HG03045 (cell line): Measurements from ENCODE around the gene PRH1.

Experiments
- ATAC-seq: cut with Tn5 transposase; IDR thresholded peaks from one replicate; pipeline ENCODE4 v1.9.1; 2021; ENCODE audit warnings: mild to moderate bottlenecking, moderate library complexity; ENCODE audit not compliant: unreplicated experiment

PRH1 gene

GRCh38 chr12:10884086-10884725 is at the start of gene PRH1:
Gene PRH1, minus strand, starts transcription at chr12:10884255. Its CDS starts 38 bp downstream, at chr12:10884217.
- no peak for ATAC-seq

- no peak for ATAC-seq
These were observed 44.8 kb upstream of the PRH1 start, which contains the start of gene PRH2 for GRCh38 chr12:10928746-10929286. Gene PRH2, plus strand, starts transcription at chr12:10929236. Its CDS starts 38 bp downstream, at chr12:10929274.

DNA sequence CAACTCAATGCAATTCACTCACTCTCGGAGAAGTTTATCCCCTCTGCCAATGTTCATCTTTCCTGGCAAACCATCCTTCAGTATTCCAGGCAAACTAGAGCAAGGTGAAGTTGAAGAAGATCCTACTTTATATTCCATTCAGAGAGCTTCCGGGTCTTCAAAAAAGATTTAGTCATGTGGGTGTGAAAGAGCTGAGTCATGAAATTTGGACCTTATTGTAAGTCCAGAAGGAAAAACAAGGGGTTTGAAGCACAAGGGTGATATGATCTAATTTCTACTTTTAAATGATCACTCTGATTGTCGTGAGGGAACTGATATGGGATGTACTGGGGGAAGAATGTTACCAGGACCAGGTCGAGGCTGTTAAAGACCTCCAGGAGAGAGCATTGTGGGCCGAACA is 42.2 kb upstream of the PRH1 start:
- ATAC-seq = no peak

GRCh38 chr12:10919809-10920208 is 35.8 kb upstream of the PRH1 start:
- ATAC-seq = no peak

DNA sequence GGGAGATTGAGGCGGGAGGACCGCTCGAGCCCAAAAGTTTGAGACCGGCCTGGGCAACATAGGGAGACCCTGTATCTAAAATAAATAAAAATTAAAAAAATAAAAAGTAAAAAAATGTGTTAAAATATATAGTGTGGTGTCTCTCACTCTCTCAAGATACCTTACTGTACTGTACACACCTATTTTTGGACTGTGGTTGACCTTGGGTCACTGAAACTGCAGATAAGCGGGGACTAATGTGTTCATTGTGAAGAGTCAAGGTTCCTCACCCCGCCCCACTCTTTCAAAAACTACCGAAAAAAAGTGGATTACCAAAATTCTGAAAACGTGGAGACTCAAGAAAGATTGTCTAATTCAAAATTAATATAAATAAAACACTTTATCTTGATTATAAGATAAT is 26.3 kb upstream of the PRH1 start:
- ATAC-seq = no peak

- ATAC-seq = no peak
These were observed 25.4 kb upstream of the PRH1 start, which contains the start of gene TAS2R13 for GRCh38 chr12:10909462-10909861. Gene TAS2R13, minus strand, starts transcription at chr12:10909562. Its CDS starts 264 bp downstream, at chr12:10909298.

DNA sequence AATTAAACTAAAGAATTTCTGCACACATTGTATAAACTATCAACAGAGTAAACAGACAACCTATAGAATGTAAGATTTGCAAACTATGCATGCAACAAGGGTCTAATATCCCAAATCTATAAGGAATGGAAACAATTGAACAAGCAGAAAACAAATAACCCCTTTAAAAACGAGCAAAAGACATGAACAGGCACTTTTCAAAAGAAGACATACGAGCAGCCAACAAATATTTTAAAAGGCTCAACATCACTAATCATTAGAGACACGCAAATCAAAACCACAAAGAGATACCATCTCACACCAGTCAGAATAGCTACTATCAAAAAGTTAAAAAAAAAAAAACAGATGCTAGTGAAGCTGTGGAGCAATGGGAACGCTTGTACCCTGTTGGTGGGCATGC is 20.6 kb upstream of the PRH1 start:
- ATAC-seq = no peak

DNA sequence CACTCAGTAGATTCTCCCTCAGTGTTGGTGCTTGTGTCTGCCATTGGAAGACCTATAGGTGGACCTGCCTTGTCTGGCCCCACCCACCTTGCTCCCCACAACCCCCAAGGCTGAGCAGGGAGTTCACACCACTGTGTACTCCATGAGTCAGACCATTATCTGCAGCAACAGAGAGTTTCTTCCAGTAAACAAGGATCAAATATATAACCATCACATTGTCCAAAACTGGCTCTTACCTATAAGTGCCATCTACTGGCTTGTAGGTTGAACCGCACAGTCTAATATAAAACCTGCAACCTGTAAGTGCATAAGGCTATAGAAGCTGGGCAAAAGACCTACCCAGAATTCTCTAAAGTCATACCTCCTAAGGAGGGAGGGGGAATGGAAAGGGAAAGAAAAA is 17.4 kb upstream of the PRH1 start:
- no peak for ATAC-seq

- no peak for ATAC-seq
These were observed 16.9 kb upstream of the PRH1 start for GRCh38 chr12:10900972-10901371.

GRCh38 chr12:10900530-10900929 is 16.5 kb upstream of the PRH1 start:
- ATAC-seq = no peak

DNA sequence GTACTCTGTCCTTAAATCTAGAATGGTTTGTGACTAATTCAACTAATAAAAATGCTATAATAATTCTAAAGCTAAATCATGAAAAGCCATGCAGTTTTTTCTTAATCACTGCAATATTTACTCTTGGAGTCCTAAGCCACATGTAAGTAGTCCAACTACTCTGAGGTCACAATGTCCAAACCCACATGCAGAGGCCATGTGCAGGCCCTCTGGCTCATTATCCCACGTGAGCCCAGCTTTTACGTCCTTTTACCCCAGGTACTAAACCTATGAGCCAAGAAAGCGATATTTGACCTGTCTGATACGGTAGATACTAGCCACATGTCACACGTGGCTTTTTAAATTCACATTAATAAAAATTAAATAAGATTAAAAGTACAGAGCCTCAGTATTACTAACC is 12.8 kb upstream of the PRH1 start:
- ATAC-seq = no peak

GRCh38 chr12:10891937-10892336 is 7.9 kb upstream of the PRH1 start:
- ATAC-seq = no peak

- no peak for ATAC-seq
These were observed 5.2 kb upstream of the PRH1 start for GRCh38 chr12:10889226-10889625.

- ATAC-seq = no peak
These were observed 10.7 kb downstream of the PRH1 start for GRCh38 chr12:10873378-10873777.

DNA sequence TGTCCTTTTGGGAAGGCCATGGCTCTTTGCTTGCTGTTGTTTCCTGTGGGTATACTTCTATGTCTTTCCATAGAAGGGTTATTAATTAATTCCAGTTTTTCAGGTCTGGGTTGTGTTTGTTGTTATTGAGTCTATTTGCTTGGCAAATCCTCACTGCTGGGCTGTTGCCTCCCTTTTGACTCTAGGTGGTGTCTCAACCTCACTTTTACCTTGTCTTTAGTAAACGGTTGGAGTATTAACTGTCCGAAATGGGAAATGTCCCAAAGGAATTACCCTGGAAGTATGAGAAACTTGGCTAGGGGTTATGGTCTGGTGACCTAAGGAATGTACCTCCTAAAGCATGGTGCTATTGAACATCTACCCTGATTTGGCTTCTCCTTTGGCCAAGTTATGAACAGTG is 16.7 kb downstream of the PRH1 start:
- no peak for ATAC-seq

GRCh38 chr12:10863512-10864218 is 20.4 kb downstream of the PRH1 start:
- no peak for ATAC-seq

DNA sequence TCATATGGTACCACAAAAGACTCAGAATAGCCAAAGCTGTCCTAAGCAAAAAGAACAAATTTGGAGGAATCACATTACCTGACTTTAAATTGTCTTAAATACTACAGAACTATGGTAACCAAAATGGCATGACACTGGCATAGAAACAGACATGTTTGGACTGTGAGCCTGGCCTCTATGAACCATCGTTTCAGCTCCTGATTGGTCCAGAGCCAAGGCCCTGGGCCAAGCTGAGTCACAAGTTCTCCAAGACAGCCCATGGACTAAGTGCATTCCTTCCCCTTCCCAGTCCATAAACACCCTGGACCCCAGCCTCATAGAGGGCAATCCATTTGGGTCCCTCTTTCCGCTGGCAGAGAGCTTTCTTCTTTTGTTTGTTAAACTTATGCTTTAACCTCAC is 22.7 kb downstream of the PRH1 start:
- ATAC-seq = no peak

DNA sequence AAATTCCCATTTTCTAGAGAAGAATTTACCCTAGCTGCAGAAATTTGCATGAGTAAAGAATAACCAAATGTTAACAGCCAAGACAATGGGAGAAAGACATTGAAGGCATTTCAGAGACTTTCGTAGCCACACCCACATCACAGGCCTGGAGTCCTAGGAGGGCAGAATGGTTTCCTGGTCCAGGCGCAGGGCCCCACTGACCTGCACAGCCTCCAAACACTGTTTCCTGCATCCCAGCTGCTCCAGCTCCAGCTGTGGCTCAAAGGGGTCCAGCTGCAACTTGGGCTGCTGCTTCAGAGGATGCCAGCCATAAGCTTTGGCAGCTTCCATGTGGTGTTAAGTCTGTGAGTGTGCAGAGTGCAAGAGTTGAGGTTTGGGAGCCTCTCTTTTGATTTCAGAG is 28.2 kb downstream of the PRH1 start:
- ATAC-seq = no peak

GRCh38 chr12:10853776-10854175 is 30.3 kb downstream of the PRH1 start:
- ATAC-seq = no peak

DNA sequence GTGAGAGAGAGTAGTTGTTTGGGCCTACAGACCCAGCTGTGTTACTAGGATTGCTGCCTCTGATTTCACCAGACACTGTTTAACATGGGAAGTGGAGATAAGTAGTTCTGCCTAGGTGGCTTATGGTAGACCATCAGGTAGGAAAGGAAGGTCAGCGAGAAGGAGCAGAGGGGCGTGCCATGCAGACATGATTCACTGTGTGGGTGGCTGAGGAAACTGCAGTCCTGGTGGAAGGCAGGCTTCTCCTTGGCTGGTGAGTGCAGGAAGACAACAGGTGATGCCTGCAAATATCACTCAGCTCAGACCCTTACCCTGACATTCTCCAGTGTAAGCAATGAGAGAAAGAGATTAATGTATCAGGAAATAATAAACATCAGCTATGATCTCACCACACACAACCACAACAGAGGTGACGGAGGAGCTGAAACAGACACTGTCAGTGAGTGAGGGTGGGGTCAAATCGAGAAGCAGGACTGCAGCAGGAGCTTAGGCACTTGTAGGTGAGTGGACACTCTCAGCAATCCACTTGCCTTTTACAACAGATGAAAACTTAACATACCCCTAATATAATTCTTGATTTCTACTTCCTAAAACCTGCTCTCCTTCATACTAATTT is 32.7 kb downstream of the PRH1 start:
- no peak for ATAC-seq

DNA sequence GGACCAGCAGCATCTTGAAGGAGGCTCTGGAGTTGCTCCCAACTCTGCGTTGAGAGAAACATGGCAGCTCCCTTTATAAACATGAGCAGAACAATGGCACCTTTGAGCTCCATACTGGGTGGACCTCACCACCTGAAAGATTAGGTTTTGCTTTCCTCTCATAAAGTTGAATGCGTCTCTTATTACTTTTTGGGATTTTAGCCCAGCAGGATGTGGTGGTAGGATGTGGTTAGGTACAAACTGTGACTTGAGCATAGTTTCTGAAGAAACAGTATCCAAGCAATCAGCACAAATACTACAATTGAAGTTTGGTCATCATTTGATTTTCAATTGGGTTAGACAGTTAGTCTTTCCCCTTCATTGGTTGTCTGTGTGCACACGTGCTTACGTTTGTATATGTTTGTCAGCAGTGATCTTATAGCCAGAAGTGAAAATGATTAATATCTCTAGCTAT is 34.6 kb downstream of the PRH1 start, which contains the start of gene PRR4:
PRR4 (minus strand) TSS at position 51 of the 454 bp plus-strand sequence; CDS start at position 13, 38 bp downstream.
- ATAC-seq = no peak

- no peak for ATAC-seq
These were observed 36.3 kb downstream of the PRH1 start for GRCh38 chr12:10847744-10848143.
